Tibial nerve (tissue), 3 donors: ENCODE measurements around the gene RREB1.

Experiments used
- CTCF ChIP-seq, 5 experiments: fragments of 200-600 bp in 3 of 5; fragments of 450-650 bp in 2 of 5; sonication (generic) in 3 of 5; IDR thresholded peaks; one replicate each; pipeline ENCODE4 v1.5.1; 2016 to 2019; ENCODE audit warnings: antibody characterized with exemption in 5 of 5, mild to moderate bottlenecking in 3 of 5, moderate library complexity in 2 of 5
- POLR2A ChIP-seq, 2 donors: fragments of 450-650 bp; IDR thresholded peaks; one replicate each; pipeline ENCODE4 v1.6.1; 2017; ENCODE audit warnings: antibody characterized with exemption in 2 of 2, mild to moderate bottlenecking in 2 of 2, moderate library complexity in 2 of 2

- TF ChIP-seq CTCF (IDR thresholded peaks at IDR 0.05) (no peak), POLR2A (IDR thresholded peaks at IDR 0.05) (no peak)
Observed at GRCh38 chr6:7171733-7172132, 64.0 kb downstream of the RREB1 start.
